C4-2B (cell line): ENCODE measurements around the gene HNRNPA3.
A peak's percentile ranks its signal among the peaks of the same experiment; 100 is the strongest.

Experiments
- H3K27ac ChIP-seq: fragments of 450-650 bp; 2 replicates; pipeline ENCODE4 v1.5.1; 2017
- CTCF ChIP-seq: fragments of 450-650 bp; conservative IDR thresholded peaks from 2 replicates; pipeline ENCODE4 v1.5.1; 2017; ENCODE audit warnings: mild to moderate bottlenecking
- ZFX ChIP-seq: fragments of 450-650 bp; IDR thresholded peaks from 2 replicates; pipeline ENCODE4 v1.6.1; 2017

Gene HNRNPA3

GRCh38 chr2:177212106-177212890 lies at the start of gene HNRNPA3:
Gene HNRNPA3, plus strand, starts transcription at chr2:177212794. Its CDS starts 6 bp downstream, at chr2:177212800.
- TF ChIP-seq ZFX = no peak
- no peak; the same call in 1 of the 2 replicates for TF ChIP-seq CTCF
- H3K27ac ChIP-seq = peak within 1 kb of the TSS; percentile 99

DNA sequence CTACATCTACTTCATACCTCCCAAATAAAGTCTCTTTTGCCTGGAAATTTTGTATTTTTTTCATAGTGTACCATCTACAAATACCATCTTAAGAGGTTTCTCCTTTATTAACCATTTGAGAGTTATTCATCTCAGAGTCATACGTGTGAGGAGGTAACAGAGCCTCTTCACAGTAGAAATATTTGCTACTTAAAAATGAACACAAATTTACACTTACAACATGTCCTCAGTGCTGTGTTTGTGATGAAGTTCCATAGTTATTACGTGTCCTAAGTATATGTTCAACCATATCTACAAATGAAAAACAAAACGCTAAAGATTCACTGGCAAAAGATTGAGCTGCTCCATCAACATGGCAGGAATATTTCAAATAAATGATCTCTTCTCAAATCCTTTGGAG lies 48.5 kb upstream of the HNRNPA3 start:
- TF ChIP-seq CTCF (no peak), ZFX (no peak)
- H3K27ac ChIP-seq = no peak overlapping the region

DNA sequence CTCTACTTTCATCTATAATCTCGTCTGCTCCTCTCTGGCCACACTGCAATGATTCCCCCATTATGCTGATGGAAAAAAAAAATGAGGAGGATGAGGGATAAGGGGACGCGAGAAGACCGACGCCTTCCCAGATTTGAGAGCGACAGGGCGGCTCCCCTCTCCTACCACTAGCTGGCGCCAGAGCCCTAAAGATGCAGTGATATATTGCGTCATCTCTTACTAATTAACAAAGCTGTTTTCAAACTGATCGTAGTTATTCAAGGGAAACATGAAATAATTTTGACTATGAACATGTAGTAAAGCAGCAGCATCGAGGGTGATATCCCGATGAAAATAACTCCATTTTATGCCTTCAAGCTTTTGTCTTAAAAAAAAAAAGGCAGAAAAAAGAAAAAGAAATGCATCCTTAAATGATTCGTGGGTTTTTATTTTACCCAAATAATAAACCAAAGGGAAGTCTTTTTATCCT lies 48.0 kb upstream of the HNRNPA3 start:
- H3K27ac ChIP-seq = no peak overlapping the region
- TF ChIP-seq CTCF (peak; percentile 100), ZFX (no peak)

DNA sequence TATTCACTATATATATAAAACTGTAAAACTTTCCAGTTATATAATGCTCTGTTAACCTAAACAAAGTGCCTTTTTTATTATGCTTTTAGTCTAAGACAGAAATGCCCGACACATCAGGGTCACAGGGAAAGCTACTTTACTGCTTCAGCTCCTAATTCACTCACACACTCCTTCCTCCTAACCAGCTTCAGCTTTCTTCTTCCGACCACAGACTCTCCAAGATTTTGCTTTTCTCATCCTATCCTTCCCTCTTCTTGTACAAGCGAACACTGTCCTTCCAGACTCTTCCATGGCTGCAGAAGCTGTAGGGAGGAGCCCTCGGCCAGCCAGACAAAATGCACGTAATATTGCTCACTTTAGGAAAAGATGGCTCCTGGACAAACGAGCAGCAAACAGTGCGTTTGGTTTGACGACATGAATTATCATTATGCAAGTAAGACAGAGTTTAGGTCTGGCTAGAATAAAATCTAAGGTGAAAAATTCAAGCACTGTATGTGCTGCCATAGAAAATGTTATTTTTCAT lies 47.5 kb upstream of the HNRNPA3 start:
- no peak overlapping the region for H3K27ac ChIP-seq
- no peak for TF ChIP-seq ZFX
- TF ChIP-seq CTCF = no peak; the same call in 1 of the 2 replicates

DNA sequence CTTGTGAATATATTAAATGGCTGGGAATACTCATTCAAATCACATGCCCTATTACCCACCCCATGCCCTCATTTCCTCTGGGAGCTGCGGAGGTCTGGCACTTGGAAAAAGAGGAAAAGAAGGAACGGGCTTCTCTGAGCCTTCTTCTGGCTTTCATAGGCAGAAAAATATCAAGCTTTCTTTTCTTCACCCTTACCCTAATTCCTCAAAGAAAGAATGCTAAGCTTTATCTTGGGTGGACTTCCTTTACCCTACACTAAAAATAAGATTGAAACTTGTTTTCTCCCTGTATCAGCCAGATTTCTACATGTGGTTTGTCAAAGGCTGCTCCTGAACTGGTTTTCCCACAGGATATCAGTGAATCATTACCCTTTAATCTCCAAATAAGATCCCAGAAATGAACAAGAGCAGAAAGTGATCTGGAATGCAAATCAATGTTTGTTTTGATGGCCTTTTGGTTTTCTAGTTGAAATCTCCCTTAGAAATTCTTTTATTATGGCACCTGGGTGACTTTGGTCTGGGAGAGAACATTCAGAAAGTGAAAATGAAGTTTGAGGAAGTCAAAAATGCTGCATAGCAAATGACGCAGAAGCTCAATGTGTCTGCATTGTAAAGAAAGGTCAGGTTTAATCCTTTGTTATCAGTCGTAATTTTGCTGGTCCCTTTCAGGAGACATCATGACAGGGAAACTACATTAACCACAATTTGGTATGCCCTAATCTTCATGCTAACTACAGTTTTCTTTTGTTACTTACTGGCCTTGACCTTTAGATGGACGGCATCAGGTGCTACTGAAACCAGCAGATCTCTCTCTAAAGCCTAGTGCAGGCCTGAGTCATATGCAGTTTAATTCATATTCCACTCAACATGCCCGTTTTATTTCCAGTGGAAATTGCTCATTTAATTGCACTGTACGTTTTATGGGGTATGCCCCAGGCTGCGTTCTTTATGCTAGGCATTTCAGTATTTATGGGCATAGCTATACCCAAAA lies 46.6 kb upstream of the HNRNPA3 start:
- TF ChIP-seq CTCF = no peak
- no peak for TF ChIP-seq ZFX
- no peak overlapping the region for H3K27ac ChIP-seq

DNA sequence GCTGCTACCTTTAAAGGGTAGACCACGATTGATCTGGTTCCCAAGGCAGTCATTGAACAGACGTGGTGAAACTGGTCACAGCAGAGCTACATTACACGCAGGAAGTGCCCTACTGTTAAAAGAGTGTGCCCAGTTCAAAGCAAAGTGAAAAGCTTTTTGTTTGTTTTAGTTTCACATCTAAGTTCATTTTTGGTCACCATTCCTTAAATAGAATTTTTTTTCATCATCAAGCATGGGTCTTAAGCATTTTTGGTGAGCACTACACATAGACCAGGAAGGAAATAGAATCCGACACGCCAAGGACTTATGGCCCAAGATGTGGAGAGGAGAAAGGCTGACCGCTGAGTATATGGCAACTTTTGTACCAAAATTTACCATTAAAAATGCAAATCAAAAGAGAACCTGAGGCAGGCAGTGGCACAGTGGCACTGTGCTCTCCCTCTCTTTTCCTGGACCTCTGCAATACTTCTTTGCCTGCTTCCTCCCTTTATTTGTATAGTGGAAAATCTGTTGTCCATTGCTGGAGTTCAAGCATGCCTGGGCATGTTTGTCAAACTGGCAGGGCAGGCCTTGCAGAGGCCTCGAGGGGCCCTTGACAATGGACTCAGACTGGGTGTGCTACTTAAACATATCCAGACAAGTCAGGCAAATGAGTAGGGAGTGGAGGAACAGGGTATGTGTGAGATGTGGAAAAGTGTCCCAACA lies 42.6 kb upstream of the HNRNPA3 start:
- peak overlapping the region; percentile 19; the same call in 1 of the 2 replicates for H3K27ac ChIP-seq
- TF ChIP-seq ZFX (no peak), CTCF (no peak)
